HG03457 (cell line): ENCODE data around the gene SBSN.

ENCODE experiments used
- ATAC-seq: cut with Tn5 transposase; IDR thresholded peaks from one replicate; pipeline ENCODE4 v1.9.1; 2021; ENCODE audit warnings: moderate number of reproducible peaks; ENCODE audit not compliant: unreplicated experiment

Gene SBSN

DNA sequence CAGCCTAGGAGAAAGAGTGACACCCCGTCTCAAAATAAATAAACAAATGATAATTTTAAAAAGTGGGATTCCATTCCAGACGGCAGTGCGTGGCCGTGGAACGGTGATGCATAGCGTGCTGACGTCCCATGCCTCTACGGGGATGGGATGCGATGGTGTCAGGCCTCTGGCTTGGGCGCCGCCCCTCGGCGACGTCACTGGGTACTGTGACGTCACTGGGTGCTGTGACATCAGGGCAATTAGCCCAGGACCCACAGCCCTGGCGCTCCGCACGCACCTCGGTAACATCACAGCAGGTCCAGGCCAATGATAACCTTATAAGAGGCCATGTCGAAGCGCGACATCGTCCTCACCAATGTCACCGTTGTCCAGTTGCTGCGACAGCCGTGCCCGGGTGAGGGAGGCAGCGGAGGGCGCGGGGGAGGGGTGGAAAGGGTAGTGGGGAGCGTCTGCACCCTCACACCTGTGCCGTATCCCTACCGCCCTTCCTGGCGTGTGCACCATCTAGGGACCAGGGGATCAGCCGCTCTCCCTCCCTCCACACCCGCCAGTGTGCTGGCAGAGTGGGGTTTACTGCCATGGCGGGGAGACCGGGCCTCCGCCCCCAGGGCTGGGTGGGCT, 5.2 kb upstream of the SBSN start, which contains the start of gene GAPDHS:
TSS of gene GAPDHS (plus strand) at position 256 of the 621 bp plus-strand sequence. CDS start at position 328, 72 bp downstream.
- no peak for ATAC-seq

- ATAC-seq = no peak
Observed at GRCh38 chr19:35531291-35531690, 3.2 kb upstream of the SBSN start.

DNA sequence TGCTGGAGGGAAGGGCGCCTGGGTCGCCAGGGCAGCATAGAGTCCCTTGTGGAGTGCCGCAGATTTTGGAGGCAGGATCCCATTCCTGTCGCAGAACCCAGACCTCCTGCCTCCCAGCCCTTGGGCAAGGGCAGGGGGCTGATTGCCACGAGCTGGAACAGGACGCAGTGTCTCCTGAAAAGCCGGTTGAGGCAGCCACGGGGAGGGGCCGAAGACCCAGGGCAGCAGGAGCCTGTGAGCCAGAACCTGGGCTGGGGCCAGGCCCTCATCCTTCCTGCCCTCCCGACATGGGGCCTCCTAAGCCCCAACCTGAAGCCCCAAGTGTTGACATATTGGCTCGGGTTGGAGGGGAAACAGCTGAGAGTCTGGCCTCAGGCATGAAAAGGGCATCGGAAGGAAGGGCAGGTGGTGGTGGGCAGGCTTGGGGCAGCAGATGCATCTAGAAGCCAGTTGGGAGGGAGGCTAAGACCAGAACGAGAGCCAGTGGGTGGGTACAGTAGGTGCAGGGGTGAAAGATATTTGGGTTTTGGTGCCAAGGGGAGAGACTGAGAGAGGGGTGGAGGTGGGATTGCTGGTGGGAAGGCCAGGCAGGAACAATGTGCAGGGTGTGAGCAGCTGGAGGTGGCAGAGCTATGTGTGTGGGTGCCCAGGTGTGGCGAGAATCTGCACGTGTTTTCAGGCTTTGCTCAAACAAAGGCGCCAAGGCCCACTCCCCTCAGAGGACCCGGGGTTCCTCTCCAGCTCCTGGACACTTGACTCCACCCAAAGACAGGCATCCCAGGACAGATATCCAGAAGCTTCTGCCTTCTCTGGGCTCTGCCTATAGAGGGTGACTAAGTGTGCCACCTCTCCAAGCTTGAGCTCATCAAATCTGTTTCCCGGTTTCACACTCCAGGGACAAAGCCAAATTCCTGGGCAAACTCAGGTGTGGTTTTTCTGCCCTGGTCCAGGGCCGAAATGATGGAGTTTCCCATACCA, 1.4 kb upstream of the SBSN start:
- no peak for ATAC-seq

DNA sequence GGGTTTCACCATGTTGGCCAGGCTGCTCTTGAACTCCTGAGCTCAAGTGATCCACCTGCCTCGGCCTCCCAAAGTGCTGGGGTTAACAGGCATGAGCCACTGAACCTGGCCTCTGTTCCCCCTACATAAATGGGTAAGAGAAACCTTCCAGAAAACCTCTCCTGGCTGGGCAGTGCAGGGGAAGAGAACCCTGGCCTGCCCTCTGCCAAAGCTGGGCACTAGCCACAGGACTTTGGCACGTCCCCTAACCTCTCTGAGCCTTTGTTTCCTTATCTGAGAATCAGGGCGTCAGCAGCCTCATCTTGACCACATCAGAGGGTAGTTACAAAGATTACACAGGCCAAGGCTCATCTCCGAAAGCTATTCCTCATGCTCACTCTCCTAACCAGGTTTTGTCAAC, 2.2 kb downstream of the SBSN start:
- no peak for ATAC-seq

DNA sequence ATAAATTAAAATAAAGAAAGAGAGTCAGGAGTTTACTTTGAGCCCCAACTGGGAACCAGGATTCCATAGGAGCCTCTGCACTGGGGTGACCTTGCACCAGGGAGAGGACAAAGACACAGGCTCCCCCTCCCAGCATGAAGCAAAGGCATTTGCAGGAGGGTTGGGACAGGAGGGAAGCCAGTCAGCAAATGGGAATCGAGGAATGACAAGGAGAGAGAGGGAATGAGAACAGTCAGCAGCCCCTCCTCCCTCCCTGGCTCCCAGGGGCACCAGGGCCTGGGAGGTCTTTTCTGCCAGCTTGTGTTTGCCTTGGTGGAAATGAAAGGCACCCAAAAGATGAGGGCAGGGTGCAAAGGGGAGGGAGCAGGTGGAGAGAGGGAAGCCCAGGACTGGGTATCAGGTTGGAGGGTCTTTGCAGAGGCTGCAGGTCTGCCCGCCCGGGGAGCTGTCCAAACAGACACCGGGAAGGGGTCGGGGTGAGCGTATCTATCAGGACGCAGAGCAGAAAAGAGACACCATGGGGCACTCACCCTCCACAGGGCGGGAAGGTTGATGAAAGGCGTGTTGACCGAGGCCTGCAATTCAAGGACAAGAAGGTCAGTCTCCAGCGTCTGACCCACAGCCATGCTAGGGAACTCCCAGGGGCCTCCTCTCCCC, 3.8 kb downstream of the SBSN start:
- no peak for ATAC-seq

DNA sequence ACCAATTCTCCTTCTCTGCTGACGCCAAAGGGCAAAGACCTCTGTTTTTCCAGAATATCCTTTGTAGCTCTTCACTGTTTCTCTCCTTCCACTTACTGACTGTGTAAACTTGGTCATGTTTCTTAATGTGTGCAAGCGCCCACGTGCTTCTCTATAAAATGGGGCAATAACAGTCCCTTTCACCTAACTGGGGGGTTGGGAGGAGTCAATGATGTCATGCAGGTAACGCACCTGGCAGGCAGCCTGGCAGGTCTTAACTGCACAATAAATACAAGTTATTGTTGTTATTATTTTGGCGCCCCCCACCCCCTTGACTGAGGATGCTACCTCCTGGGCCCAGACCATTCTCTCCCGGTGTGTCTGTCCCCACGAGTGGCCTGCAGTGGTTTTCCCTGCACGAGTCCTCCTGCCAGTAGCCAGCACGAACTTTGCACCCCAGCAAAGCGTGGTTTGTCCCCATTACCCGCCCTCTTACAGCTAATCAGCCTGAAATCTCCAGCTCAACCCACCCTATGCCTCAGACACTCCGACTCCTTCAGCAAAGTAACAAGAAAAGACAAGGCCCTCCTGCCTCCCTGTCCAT, 5.3 kb downstream of the SBSN start:
- no peak for ATAC-seq

- no peak for ATAC-seq
Observed at GRCh38 chr19:35521124-35521743, 6.9 kb downstream of the SBSN start.

GRCh38 chr19:35519291-35519690, 8.8 kb downstream of the SBSN start:
- no peak for ATAC-seq

DNA sequence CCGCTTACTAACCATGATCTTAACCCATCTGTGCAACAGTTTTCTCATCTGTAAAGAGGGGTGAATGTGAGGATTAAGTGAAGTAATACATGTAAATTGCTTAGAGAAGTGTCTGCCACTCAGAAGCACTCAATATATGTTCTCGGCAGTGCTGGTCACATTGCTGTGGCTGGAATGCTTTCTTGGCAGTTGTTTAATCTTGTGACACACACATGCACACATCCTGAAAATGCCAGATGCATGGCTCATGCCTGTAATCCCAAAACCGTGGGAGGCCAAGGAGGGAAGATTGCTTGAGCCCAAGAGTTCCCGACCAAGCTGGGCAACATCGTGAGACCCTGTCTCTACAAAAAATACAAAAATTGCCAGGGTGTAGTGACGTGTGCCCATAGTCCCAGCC, 9.8 kb downstream of the SBSN start:
- ATAC-seq = no peak

- ATAC-seq = no peak
Observed at GRCh38 chr19:35517342-35517741, 10.8 kb downstream of the SBSN start.

DNA sequence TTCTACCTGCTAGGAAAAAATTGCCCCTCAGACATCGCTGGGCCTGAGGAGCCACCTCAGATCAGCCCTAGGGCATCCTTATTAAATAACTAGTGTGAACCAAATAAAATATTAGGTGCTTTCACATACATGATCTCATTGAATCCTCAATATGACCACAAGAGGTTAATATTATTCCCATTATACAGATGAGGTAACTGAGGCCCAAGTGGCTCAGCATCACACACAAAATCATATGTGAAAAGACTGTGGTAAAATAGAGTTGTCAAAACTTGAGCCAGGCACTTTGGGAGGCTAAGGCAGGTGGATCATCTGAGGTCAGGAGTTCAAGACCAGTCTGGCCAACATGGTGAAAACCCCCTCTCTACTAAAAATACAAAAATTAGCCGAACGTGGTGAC, 11.8 kb downstream of the SBSN start:
- no peak for ATAC-seq

GRCh38 chr19:35514282-35514809, 13.8 kb downstream of the SBSN start:
- no peak for ATAC-seq

DNA sequence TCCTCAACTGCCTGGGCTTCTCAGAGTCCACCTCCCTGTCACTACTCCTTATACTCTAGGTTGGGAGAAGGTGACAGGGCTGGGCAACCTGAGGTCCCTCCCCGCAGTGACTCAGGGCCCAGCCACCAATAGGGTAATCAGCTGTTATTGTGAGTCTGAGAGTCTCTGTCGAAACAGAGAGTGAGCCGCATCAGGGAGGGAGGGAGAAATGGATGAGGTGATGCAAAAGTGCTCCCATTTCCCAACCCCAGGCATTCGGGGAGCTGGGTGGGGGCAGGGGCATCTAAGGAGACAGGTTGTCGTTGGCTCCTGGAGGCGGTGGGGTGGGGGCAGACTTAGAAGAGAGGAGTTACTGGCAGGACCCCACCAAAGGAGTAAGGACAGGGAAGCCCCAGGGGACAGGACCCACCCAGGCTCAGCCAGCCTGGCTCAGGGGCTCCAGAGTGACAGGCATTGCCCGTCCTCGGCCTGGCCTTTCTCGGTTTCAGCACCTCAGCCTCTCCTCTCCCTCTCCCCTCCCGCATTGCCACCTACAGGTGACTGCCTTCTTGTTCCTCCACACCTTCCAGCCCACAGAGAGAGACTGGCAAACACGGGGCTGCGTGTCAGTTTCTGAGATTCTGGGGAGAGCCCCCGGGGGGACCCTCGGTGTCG, 14.4 kb downstream of the SBSN start, which contains the start of gene DMKN:
TSS of gene DMKN (minus strand) at position 22 of the 654 bp plus-strand sequence. CDS start 174 bp downstream, outside the sequence.
- ATAC-seq = no peak

GRCh38 chr19:35512831-35513627, 15.1 kb downstream of the SBSN start:
- ATAC-seq = no peak

DNA sequence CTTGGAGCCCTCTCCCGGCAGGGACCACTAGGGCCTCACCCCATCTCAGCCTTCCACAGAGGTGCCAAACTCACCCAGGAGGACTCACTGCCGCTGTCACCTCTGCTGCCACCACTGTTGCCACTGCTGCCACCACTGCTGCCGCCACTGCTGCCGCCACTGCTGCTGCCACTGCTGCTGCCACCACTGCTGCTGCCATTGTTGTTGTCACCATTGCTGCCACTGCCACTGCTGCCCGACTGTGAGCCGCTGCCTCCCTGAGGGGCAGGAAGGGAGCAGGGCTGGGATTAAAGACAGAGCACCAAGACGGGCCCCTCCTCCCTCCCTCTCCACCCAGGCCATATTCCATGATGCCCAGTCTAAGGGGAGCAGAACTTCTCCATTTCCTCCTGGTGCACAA, 16.8 kb downstream of the SBSN start:
- no peak for ATAC-seq

- no peak for ATAC-seq
Observed at GRCh38 chr19:35510626-35510964, 17.5 kb downstream of the SBSN start.

DNA sequence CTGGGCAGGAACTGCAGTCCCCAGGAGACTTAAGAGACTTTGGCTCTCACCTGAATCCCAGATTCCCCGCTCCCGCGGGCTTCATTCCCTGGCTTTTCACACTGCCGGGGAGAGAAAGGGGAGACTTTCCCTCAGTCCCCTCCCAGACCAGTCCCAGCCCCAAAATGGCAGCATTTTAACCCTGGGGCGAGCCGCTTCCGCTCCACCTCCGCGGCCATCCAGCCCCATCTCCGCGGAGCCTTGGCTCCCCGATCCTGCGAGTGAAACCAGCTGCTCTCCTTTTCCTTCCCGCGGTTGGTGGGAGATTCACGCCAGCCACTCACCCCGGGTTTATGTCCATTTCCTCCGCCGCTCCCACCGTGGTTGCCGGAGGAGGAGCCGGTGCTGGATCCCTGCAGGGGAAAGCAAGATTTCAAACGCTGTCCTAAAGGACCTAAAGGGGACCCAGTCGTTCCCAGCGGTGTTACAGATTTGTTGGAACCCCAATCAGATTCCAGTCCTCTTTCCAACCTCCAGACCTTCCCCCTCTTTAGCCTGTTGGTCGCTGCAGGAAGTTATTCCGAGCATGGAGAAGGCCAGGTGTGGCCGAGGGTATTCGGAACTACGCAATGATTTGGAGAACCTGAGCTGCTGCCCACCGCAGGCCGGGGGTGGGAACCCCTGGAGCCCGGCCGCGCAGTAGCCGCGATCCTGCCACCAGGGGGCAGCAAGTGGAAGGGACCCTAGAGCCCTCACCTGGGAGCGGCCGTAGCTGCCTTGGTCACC, 18.1 kb downstream of the SBSN start:
- no peak for ATAC-seq

DNA sequence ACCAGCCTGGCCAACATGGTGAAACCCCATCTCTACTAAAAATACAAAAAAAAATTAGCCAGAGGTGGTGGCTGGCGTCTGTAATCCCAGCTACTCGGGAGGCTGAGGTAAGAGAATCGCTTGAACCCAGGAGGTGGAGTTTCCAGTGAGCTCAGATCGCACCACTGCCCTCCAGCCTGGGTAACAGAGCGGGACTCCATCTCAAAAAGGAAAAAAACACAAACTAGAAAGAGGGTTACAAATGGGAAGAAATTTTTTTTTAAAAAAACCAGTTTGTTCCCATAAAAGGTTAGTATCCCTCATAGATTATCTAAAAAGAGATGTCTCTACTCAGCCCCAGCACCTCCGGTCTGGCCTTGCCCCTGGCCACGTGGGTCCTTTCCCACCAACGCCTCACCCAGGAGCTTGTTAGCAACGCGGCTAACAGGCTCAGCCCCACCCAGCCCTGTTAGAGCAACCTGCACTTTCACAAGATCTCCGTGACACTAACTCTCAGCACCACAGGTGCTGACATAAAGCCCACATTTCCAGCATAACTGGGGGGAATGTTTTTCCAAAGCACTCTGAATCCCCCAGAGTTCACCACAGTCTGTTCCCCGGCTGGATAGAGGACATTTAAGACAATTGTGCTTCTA, 19.0 kb downstream of the SBSN start:
- no peak for ATAC-seq
